ENCODE measurements around the gene DIO1.
"Not testable (repeated sequence)": the region's sequence is repeated elsewhere in the genome, so short reads cannot be mapped to it uniquely, and the experiment has no call there.

Gene DIO1

DNA sequence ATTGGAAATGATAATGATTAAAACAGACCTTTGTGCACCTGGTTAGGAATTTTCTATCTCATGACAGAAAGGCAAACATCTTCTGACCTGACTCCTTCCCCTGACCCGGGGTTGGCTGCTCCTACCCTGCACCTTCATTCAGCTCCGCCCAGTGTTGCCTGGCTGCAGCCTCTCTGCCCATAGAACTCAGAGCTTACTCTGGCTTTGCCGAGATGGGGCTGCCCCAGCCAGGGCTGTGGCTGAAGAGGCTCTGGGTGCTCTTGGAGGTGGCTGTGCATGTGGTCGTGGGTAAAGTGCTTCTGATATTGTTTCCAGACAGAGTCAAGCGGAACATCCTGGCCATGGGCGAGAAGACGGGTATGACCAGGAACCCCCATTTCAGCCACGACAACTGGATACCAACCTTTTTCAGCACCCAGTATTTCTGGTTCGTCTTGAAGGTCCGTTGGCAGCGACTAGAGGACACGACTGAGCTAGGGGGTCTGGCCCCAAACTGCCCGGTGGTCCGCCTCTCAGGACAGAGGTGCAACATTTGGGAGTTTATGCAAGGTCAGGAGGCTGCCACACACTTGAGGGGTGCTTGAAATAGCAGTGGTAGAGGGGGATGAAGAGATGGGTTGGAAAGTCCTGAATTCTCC is at the start of gene DIO1:
DIO1 (plus strand) TSS at position 189 of the 638 bp plus-strand sequence; CDS start at position 213, 24 bp downstream.
- no peak for DNase-seq

- DNase-seq = no peak
These were observed 46.0 kb upstream of the DIO1 start for GRCh38 chr1:53847980-53848379.

GRCh38 chr1:53850082-53850673 is 43.8 kb upstream of the DIO1 start:
- DNase-seq = no peak

DNA sequence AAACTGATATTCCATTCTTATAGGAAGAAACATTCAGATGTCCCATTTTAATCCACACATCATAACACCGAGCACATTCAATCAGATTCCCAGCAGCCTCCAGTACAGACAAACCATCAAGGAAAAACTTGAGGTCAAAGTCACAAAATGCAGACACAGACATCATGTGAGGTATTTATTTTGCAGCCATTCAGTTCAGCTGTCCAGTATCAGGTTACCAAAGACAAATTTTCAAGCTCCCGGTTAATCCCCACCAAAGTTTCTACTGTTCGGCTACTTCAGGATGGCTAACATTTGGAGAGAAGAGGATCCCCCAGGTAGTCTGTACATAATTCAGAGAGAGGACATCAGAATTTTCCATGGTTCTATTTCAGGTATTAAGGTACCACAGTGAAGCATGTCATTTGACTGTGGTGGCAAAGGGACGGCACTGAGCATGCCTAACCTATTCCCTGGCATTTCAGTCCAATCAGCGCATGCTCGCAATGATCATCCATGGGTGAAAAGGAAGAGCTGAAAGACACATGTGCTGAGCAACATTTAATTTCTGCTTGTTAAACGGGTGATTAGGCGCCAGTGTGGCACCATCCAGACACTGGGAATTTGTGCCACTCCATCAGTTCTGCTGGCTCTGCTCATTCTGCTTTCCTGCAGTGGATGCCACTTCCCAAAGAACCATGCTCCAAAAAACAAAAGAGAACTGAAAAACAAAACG is 42.3 kb upstream of the DIO1 start:
- DNase-seq = no peak

GRCh38 chr1:53860967-53861411 is 33.0 kb upstream of the DIO1 start:
- DNase-seq = peak; percentile 15 to 30

DNA sequence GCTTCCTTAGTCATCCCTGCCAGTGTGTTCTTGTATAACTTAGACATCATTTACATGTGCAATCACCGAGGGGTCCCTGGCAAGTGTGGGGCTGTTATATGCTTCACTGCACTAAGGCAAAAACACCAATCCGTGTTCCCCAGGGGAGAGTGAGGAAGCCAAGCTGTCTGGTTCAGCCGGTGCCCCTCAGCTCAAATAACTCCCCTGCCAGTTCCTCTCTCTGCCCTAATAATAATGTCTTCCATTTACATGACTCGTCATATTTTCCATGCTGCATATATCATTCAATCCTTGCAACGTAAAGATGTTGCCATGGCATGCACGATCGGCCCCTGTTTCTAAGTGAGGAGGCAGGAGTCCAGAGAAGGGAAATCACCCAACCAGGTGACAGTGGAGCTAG is 31.5 kb upstream of the DIO1 start:
- no peak for DNase-seq

GRCh38 chr1:53868565-53868964 is 25.4 kb upstream of the DIO1 start:
- DNase-seq = no peak

GRCh38 chr1:53869454-53870117 is 24.4 kb upstream of the DIO1 start:
- no peak for DNase-seq

- no peak for DNase-seq
These were observed 22.8 kb upstream of the DIO1 start for GRCh38 chr1:53871221-53871620.

- no peak for DNase-seq
These were observed 22.1 kb upstream of the DIO1 start for GRCh38 chr1:53871773-53872484.

DNA sequence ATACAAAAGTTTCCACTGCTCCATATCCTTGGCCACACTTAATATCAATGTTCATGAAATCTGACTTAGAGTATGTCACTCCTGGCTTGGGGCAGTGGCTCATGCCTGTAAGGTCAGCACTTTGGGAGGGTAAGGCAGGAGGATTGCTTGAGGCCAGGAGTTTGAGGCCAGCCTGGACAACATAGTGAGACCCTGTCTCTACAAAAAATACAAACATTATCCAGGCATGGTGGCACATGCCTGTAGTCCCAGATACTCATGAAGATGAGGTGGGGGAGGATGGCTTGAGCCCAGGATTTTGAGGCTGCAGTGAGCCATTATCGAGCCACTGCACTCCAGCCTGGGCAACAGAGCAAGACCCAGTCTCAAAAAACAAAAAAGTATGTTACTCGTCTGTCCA is 18.8 kb upstream of the DIO1 start:
- DNase-seq = not testable (repeated sequence)

GRCh38 chr1:53878492-53879105 is 15.4 kb upstream of the DIO1 start:
- DNase-seq = no peak

DNA sequence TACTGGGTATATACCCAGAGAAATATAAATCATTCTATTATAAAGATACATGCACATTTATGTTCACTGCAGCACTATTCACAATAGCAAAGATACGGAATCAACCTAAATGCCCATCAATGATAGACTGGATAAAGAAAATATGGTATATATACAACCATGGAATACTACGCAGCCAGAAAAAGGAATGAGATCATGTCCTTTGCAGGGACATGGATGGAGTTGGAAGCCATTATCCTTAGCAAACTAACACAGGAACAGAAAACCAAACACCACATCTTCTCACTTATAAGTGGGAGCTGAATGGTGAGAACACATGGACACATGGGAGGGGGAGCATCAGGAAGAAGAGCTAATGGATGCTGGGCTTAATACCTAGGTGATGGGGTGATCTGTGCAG is 12.1 kb upstream of the DIO1 start:
- not testable (repeated sequence) for DNase-seq

DNA sequence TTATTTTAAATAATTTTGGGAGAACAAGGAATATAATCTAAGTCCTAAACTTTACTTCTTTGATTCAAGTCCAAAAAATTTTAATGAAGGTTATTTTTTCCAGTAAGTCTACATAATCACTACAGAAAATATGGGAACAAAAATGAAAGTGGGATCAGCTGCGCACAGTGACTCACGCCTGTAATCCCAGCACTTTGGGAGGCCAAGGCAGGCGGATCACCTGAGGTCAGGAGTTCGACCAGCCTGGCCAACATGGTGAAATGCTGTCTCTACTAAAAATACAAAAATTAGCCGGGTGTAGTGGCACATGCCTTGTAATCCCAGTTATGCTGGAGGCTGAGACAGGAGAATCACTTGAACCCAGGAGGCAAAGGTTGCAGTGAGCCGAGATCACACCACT is 10.4 kb upstream of the DIO1 start:
- DNase-seq = not testable (repeated sequence)

- DNase-seq = no peak
These were observed 5.3 kb upstream of the DIO1 start for GRCh38 chr1:53888681-53889080.

DNA sequence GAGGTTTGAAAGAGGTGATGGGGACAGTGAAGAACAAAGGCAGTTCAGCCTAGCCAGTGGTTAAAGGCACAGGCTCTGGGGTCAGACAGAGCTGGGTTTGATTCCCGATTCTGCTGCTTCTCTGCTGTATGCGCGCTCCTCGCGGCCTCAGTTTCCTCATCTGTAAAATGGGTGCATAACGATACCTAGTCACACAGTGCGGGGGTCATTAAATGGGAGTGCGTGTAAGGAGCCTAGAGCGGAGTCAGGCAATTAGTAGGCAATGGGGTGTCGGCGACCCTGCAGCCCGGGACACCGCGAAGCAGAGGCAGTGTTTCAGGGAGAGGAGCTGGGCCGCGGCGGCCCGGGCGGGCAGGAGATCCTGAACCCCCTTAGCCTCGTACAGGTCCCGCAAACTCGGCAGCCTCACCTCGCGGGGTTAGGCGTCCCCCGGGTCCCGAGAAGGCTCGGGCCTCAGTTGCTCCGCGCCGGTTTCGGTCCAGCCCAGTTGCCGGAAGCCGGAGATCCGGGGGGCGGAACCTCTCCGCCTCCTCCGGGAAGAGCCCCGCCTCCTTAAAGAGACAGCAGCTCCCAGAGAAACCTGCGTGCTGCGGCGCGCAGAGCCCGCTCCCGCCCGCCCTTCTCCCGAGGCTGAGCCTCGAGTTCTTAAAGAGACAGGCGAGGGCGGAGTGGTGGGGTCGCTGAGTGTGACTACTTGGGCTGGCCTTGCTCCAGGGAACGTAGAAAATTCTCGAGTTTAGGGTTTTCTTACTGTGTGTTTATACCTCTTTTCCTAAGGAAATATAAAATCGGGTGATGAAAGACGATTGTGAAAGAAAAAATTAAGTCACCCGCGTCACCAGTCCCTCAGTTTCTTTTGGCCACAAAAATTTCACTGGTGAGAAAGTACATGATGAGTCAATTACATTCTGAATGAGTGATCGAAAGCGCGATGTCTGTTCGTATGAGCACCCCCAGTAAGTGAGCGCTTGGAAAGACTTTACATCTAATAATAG is 4.4 kb upstream of the DIO1 start, which contains the start of gene YIPF1:
YIPF1 (minus strand) TSS at position 494 of the 995 bp plus-strand sequence. CDS start 860 bp downstream, outside the sequence.
- DNase-seq = peak; percentile 77 to 86

DNA sequence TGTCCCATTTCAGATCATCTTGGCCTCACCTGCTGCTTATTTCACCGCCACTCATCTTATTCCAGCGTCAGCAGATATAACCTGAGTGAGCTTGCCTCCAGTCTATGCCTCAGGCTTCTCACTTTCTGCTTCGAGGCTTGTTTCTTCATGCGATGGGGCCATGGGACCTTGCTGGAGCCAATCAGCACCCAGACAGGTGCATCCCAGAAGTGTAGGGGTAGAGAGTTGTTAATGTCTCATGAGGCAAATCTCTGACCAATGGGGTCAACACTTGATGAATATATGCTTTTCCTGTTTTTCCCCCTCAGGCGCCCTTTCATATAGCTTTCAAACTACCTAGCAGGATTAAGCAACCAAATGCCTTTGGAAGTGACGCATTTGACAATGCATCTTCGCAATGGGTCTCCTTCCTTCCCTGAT is 3.5 kb upstream of the DIO1 start:
- DNase-seq = no peak

- DNase-seq = no peak
These were observed 3.0 kb upstream of the DIO1 start for GRCh38 chr1:53891018-53891417.

DNA sequence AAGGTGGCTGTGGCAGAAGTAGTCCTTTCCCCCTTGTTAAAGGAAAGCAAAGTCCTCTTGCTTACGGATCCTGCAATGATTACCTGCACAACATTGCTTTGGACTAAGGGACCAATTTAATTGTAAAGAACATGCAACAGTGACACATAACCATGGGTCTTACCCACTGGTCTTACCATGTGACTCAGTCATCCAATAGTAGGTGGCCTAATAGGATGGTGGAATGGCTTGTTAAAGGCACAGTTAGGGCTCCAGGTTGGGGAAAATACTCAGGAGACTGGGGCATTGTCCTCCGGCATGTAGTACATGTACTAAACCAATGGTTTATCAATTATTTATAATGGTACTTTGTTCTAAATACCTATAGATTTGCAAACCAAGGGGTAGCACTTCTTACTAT is 2.3 kb upstream of the DIO1 start:
- DNase-seq = no peak

DNA sequence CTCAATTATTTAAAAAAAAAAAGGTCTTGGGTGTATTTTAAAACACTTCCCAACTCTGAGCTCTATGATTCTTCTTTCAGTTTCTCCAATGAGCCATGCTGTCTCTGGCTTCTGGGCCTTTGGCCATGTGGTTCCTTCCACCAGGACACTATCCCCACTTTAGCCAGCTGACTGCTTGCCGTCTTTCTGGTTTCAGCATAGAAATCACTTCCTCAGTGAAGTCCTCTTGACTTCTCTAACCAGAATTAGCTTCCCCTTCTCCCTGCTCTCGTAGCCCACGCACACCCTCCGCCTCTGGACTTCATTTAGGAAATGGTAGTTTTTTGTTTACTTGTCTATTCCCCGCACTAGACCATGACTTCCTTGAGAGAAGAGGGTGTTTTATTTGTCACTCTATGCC is 1.1 kb upstream of the DIO1 start:
- no peak for DNase-seq

- no peak for DNase-seq
These were observed 657 bp downstream of the DIO1 start for GRCh38 chr1:53894644-53895043.
